Measurements from ENCODE around the gene TUNAR. TPM values are rescaled to one million over a fixed set of nuclear protein-coding genes. Genes with fewer than 3 reads are reported as not detected.

TUNAR gene
- total RNA-seq, 1 donor from 2014 or later, result not detected

GRCh38 chr14:95831468-95831867 lies 45.2 kb upstream of the TUNAR start:
- H3K9me3 Mint-ChIP-seq, result no peaks in the 10 kb centered on the region
- DNase-seq (ENCODE audit: low spot score in 2 of 2, unreplicated experiment in 2 of 2), result peak in 1 of 2 experiments; percentile 20
- peaks cover 57% of the 10 kb centered on the region for H3K27me3 Mint-ChIP-seq (ENCODE audit: low read depth)

GRCh38 chr14:95832012-95832411 lies 44.6 kb upstream of the TUNAR start:
- Mint-ChIP-seq H3K27ac (no peak overlapping the region), H3K4me3 (no peak overlapping the region), H3K9me3 (no peaks in the 10 kb centered on the region), H3K4me1 (no peaks in the 10 kb centered on the region), H3K36me3 (no peaks in the 10 kb centered on the region), H3K27me3 (ENCODE audit: low read depth) (peaks cover 54% of the 10 kb centered on the region)
- DNase-seq (ENCODE audit: low spot score in 2 of 2, unreplicated experiment in 2 of 2), result peak in 1 of 2 experiments; percentile 22
- no peak for TF ChIP-seq CTCF (IDR thresholded peaks at IDR 0.05; ENCODE audit: unreplicated experiment)

More at GRCh38 chr14:95831468-95831867, 45.2 kb upstream of the TUNAR start:
- Mint-ChIP-seq H3K36me3 (no peaks in the 10 kb centered on the region), H3K4me3 (no peak overlapping the region), H3K27ac (no peak overlapping the region), H3K4me1 (no peaks in the 10 kb centered on the region)
- no peak for TF ChIP-seq CTCF (IDR thresholded peaks at IDR 0.05; ENCODE audit: unreplicated experiment)

GRCh38 chr14:95833429-95833828 lies 43.2 kb upstream of the TUNAR start:
- DNase-seq (ENCODE audit: low spot score in 2 of 2, unreplicated experiment in 2 of 2), result peak in 1 of 2 experiments; percentile 9
- no peak for TF ChIP-seq CTCF (IDR thresholded peaks at IDR 0.05; ENCODE audit: unreplicated experiment)
- Mint-ChIP-seq H3K27me3 (ENCODE audit: low read depth) (peaks cover 50% of the 10 kb centered on the region), H3K27ac (no peak overlapping the region), H3K9me3 (no peaks in the 10 kb centered on the region), H3K36me3 (no peaks in the 10 kb centered on the region), H3K4me3 (no peak overlapping the region), H3K4me1 (no peaks in the 10 kb centered on the region)

- Mint-ChIP-seq H3K4me3 (no peak overlapping the region), H3K27me3 (ENCODE audit: low read depth) (peaks cover 45% of the 10 kb centered on the region), H3K36me3 (no peaks in the 10 kb centered on the region), H3K4me1 (no peaks in the 10 kb centered on the region), H3K27ac (no peak overlapping the region), H3K9me3 (no peaks in the 10 kb centered on the region)
- no peak for DNase-seq (ENCODE audit: low spot score in 2 of 2, unreplicated experiment in 2 of 2)
- no peak for TF ChIP-seq CTCF (IDR thresholded peaks at IDR 0.05; ENCODE audit: unreplicated experiment)
These were observed 42.1 kb upstream of the TUNAR start for GRCh38 chr14:95834496-95834895.

GRCh38 chr14:95835121-95835730 lies 41.4 kb upstream of the TUNAR start:
- no peak overlapping the region for H3K27ac Mint-ChIP-seq
- H3K36me3 Mint-ChIP-seq, result no peaks in the 10 kb centered on the region
- no peak for TF ChIP-seq CTCF (IDR thresholded peaks at IDR 0.05; ENCODE audit: unreplicated experiment)
- no peaks in the 10 kb centered on the region for H3K9me3 Mint-ChIP-seq
- peaks cover 45% of the 10 kb centered on the region for H3K27me3 Mint-ChIP-seq (ENCODE audit: low read depth)
- H3K4me1 Mint-ChIP-seq, result no peaks in the 10 kb centered on the region
- no peak overlapping the region for H3K4me3 Mint-ChIP-seq
- peak in 1 of 2 experiments; percentile 17 for DNase-seq (ENCODE audit: low spot score in 2 of 2, unreplicated experiment in 2 of 2)
